SK-N-SH (cell line): ENCODE data around the gene NTNG2.

ENCODE experiments used
- CTCF ChIP-seq: fragments of 200-600 bp; sonication (generic); IDR thresholded peaks from 2 replicates; pipeline ENCODE4 v1.6.1; 2017; ENCODE audit warnings: antibody characterized with exemption, mild to moderate bottlenecking, moderate library complexity
- TF ChIP-seq, protein P1 (sequence below): fragments of 150-350 bp; IDR thresholded peaks from 2 replicates; pipeline ENCODE4 v1.6.1; 2017; ENCODE audit warnings: antibody characterized with exemption, low read length, low read depth, borderline replicate concordance

DNA sequence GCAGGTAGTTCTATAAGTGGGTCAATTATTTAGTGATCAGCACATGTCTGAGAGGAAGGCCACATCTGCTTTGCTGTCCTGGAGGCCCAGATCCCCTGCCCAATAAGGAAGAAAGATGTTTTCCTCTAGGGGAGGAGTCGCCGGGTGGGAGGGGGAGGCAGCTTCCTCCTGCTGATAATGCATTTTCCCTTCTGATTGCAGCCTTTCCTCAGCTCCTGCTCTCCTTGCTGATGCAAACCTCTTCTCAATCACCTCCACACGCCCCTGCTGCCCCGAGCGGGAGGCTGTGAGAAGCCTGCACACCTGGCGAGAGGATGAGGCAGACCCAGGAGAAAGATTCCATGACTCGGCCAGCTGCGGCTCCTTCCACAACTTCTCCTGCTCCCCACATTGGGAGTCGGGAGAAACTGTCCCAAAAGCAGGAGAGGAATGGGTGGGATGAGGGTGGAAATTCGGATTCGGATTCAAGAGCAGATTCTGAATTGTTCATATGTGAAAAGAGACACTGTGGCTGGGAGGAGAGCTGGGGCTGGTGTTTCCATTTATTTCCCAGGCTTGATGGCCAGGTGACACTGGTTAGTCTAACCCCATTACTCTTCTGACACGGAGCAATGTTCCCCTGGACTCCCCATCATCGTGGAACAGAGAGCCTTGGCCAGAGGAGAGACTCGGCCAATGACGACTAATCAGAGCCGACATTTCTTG, 6.8 kb upstream of the NTNG2 start:
- TF ChIP-seq, protein P1, sequence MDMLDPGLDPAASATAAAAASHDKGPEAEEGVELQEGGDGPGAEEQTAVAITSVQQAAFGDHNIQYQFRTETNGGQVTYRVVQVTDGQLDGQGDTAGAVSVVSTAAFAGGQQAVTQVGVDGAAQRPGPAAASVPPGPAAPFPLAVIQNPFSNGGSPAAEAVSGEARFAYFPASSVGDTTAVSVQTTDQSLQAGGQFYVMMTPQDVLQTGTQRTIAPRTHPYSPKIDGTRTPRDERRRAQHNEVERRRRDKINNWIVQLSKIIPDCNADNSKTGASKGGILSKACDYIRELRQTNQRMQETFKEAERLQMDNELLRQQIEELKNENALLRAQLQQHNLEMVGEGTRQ = no peak
- no peak for TF ChIP-seq CTCF
